ENCODE data around the gene ITGBL1. TPM values are rescaled to one million over a fixed set of nuclear protein-coding genes. Genes with fewer than 3 reads are reported as not detected.

ITGBL1 gene, protein sequence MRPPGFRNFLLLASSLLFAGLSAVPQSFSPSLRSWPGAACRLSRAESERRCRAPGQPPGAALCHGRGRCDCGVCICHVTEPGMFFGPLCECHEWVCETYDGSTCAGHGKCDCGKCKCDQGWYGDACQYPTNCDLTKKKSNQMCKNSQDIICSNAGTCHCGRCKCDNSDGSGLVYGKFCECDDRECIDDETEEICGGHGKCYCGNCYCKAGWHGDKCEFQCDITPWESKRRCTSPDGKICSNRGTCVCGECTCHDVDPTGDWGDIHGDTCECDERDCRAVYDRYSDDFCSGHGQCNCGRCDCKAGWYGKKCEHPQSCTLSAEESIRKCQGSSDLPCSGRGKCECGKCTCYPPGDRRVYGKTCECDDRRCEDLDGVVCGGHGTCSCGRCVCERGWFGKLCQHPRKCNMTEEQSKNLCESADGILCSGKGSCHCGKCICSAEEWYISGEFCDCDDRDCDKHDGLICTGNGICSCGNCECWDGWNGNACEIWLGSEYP
- total RNA-seq (1 to 10 TPM in 3 of 4 donors, under 1 TPM in 1; 0.44 to 5.7 (median 2.0) TPM), polyA plus RNA-seq (1 to 10 TPM in 2 of 3 donors, under 1 TPM in 1; 0.91 to 1.7 (median 1.3) TPM)
- long read RNA-seq, donor 1, partial matches to known transcripts: 0 of 2 reads
- long read RNA-seq, donor 1, other reads (novel, unspliced or antisense): 1 of 2 reads
- long read RNA-seq, donor 2, full-length matches to known transcripts: 1 of 1 reads
- long read RNA-seq, donor 2, partial matches to known transcripts: 0 of 1 reads
- long read RNA-seq, donor 2, other reads (novel, unspliced or antisense): 0 of 1 reads

DNA sequence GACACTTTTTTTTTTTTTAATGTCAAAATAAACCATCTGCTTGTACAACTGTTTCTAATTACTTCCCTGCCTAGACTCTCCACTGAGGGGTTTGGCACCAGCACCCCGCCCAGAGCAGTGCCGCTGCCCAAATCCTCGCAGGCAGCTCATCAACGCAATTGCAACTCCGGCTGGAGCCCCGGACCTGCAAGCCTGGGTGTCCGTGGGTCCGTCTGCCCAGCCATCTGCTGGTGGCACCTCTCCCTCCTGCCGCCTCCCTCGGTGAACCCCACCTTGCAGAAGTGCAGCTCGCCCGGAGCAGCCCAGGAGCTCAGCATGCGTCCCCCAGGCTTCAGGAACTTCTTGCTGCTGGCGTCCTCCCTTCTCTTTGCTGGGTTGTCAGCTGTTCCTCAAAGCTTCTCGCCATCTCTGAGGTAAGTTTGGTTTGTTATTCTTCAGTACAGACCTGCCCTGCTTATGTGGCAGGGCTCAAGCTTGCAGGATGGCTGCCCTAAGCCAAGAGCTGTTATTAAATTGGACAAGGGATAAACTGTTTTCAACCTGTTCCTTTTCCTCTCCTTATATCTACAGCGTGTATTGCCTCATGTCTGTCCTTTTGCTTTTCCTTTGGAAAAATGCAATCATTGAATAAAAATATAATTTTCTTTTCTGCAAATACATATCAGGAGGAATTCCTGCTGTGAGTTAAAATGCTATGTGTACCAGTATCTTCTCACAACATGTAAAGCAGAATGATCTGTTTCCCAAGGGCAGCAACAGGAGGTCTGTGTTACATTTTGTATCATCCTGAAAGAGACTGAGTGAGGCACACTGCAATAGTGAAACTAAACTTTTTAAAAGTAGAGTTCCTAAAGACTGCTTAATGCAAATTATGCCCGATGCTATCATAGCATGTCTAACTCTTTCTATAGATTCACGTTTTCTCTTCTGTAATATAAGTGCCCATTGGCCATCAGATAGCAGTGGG, at the start of gene ITGBL1:
Gene ITGBL1, plus strand, starts transcription at position 157 of the 967 bp plus-strand sequence. Its CDS starts 159 bp downstream, at position 316.
- no peaks in the 10 kb centered on the region for H3K9me3 ChIP-seq
- peak within 1 kb of the TSS; percentile 54 for H3K4me3 ChIP-seq
- no peak within 1 kb of the TSS for H3K27ac ChIP-seq
- DNase-seq (peak; percentile 23 to 61), ATAC-seq (peak in 2 of 4 donors; percentile 31 to 61)
- H3K4me1 ChIP-seq: no peaks in the 10 kb centered on the region
- H3K27me3 ChIP-seq (ENCODE audit: insufficient read depth in 3 of 3, low read length in 2 of 3): peaks cover 0 to 16% (median 2%) of the 10 kb centered on the region in 3 donors
- WGBS, 3 donors: 14 to 36% (median 21%) methylated on average over 18 of the region's 18 CpGs
- H3K36me3 ChIP-seq (ENCODE audit: insufficient read depth in 1 of 2, low read depth in 1 of 2): no peaks in the 10 kb centered on the region
- TF ChIP-seq, protein P1, sequence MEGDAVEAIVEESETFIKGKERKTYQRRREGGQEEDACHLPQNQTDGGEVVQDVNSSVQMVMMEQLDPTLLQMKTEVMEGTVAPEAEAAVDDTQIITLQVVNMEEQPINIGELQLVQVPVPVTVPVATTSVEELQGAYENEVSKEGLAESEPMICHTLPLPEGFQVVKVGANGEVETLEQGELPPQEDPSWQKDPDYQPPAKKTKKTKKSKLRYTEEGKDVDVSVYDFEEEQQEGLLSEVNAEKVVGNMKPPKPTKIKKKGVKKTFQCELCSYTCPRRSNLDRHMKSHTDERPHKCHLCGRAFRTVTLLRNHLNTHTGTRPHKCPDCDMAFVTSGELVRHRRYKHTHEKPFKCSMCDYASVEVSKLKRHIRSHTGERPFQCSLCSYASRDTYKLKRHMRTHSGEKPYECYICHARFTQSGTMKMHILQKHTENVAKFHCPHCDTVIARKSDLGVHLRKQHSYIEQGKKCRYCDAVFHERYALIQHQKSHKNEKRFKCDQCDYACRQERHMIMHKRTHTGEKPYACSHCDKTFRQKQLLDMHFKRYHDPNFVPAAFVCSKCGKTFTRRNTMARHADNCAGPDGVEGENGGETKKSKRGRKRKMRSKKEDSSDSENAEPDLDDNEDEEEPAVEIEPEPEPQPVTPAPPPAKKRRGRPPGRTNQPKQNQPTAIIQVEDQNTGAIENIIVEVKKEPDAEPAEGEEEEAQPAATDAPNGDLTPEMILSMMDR (IDR thresholded peaks at IDR 0.05): no peak
- intact Hi-C loops (cut with DNase I): no loop called here

DNA sequence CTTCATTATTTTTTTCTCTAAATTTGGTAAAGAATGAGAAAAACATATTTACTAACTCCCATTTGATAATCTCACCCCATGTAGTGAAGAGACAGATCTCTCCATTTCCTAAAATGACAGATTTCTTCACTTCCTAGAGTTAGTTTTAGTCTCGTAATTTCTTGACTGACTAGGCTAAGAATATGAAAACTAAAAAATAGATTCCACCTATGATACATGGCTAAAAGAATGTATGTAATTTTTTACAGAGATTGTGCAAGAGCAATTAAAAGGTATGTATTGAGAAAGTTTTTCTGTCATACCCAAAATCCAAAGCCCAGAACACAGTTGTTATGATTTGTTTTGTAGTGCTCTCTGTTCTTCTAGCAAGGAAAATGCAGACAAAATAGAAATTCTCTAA, 45.7 kb upstream of the ITGBL1 start:
- no peak overlapping the region for H3K27ac ChIP-seq
- H3K36me3 ChIP-seq (ENCODE audit: insufficient read depth in 1 of 2, low read depth in 1 of 2): no peaks in the 10 kb centered on the region
- 79 to 89% (median 81%) methylated on average over 1 of the region's 1 CpG for WGBS, 3 donors
- H3K4me1 ChIP-seq: no peaks in the 10 kb centered on the region
- H3K9me3 ChIP-seq: no peaks in the 10 kb centered on the region
- intact Hi-C loops (cut with DNase I): no loop called here
- DNase-seq: no peak
- TF ChIP-seq, protein P1 (IDR thresholded peaks at IDR 0.05): no peak
- no peaks in the 10 kb centered on the region for H3K27me3 ChIP-seq (ENCODE audit: insufficient read depth in 3 of 3, low read length in 2 of 3)
- H3K4me3 ChIP-seq: no peak overlapping the region
- no peak for ATAC-seq

DNA sequence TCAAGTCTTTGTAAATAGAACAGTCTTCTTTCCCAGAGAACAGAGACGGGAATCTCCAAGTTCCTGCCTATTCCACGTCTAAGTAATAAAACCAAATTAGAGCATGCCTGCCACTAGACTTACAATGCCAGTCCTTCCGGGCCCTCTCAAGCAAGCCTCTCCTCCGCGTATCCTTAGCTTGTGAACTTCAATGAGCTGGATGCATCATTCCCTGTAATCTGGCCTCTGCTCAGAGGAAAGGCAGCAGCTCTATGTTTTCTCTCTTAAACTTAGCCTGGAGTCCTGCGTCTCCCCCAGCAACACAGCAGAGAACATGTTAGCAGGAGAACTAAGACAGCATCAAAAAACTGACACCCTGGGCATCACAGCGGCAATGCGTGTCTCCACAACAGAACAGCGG, 44.3 kb upstream of the ITGBL1 start:
- 56 to 62% (median 61%) methylated on average over 9 of the region's 9 CpGs for WGBS, 3 donors
- intact Hi-C loops (cut with DNase I): no loop called here
- H3K27ac ChIP-seq: no peak overlapping the region
- no peaks in the 10 kb centered on the region for H3K4me1 ChIP-seq
- DNase-seq (no peak), ATAC-seq (no peak)
- TF ChIP-seq, protein P1 (IDR thresholded peaks at IDR 0.05): no peak
- H3K36me3 ChIP-seq (ENCODE audit: insufficient read depth in 1 of 2, low read depth in 1 of 2): no peaks in the 10 kb centered on the region
- no peaks in the 10 kb centered on the region for H3K27me3 ChIP-seq (ENCODE audit: insufficient read depth in 3 of 3, low read length in 2 of 3)
- H3K9me3 ChIP-seq: no peaks in the 10 kb centered on the region
- no peak overlapping the region for H3K4me3 ChIP-seq

GRCh38 chr13:101408992-101409656, 43.4 kb upstream of the ITGBL1 start:
- TF ChIP-seq, protein P1 (IDR thresholded peaks at IDR 0.05): no peak
- Histone ChIP-seq H3K4me3 (no peak overlapping the region), H3K36me3 (ENCODE audit: insufficient read depth in 1 of 2, low read depth in 1 of 2) (no peaks in the 10 kb centered on the region), H3K9me3 (no peaks in the 10 kb centered on the region), H3K4me1 (no peaks in the 10 kb centered on the region), H3K27ac (no peak overlapping the region), H3K27me3 (ENCODE audit: insufficient read depth in 3 of 3, low read length in 2 of 3) (no peaks in the 10 kb centered on the region)
- DNase-seq (no peak), ATAC-seq (no peak)
- intact Hi-C loops (cut with DNase I): no loop called here
- 75 to 78% (median 78%) methylated on average over 6 of the region's 6 CpGs for WGBS, 3 donors
